ENCODE measurements around the gene GNAO1. TPM values are rescaled to one million over a fixed set of nuclear protein-coding genes. Genes with fewer than 3 reads are reported as not detected.

GNAO1 gene
- polyA plus RNA-seq, 1 donor (not counting 4 experiments of a cell fraction or from before 2014, with no cell fraction given): 0.13 TPM

DNA sequence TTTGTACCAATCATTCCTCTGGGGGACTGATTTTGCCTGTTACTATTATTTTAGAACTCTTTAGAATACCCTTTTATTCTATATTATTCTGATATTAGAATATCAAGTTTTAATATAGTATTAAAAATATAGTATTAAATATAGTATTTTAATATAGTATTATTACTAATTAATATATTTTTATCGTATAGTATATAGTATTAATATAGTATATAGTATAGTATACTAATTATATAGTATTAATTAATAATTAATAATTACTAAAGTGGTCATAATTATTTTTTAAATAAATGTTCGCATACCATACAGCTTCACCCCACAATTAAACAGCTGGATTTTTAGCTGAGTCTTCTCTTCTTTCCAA lies 73.3 kb downstream of the GNAO1 start:
- dilution Hi-C loops (cut with MboI; ENCODE audit: extremely low pct_ligation_motif_present, low sequenced_read_pairs): no loop called here
- Histone ChIP-seq H3K4me3 (ENCODE audit: control insufficient read depth in 2 of 3, extremely low read depth in 1 of 3, insufficient read depth in 2 of 3, low read depth in 1 of 3, low read length in 3 of 3) (no peak overlapping the region), H3K79me2 (ENCODE audit: control insufficient read depth, insufficient read depth, low read length) (no peaks in the 10 kb centered on the region), H3K36me3 (ENCODE audit: control insufficient read depth in 2 of 2, extremely low read depth in 1 of 2, insufficient read depth in 2 of 2, low read length in 2 of 2) (no peaks in the 10 kb centered on the region), H3K9ac (ENCODE audit: control insufficient read depth, extremely low read depth, insufficient read depth, low read length) (no peak overlapping the region), H3K9me1 (ENCODE audit: control insufficient read depth, extremely low read depth, insufficient read depth, low read length) (no peaks in the 10 kb centered on the region), H3K4me1 (ENCODE audit: control insufficient read depth, extremely low read depth, insufficient read depth, low read length) (peaks cover 6% of the 10 kb centered on the region), H3K27me3 (ENCODE audit: control insufficient read depth, extremely low read depth, insufficient read depth, low read length) (no peaks in the 10 kb centered on the region), H2AFZ (ENCODE audit: control insufficient read depth, low read length) (no peak overlapping the region), H3K27ac (ENCODE audit: control insufficient read depth, insufficient read depth, low read length) (no peak overlapping the region), H4K20me1 (ENCODE audit: control insufficient read depth, extremely low read depth, insufficient read depth, low read length) (no peaks in the 10 kb centered on the region), H3K4me2 (ENCODE audit: control insufficient read depth, extremely low read depth, insufficient read depth, low read depth, low read length) (no peak overlapping the region), H3K9me3 (ENCODE audit: control insufficient read depth, low read depth, low read length) (no peaks in the 10 kb centered on the region)
- TF ChIP-seq EZH2 (IDR thresholded peaks at IDR 0.05; ENCODE audit: low read length): no peak
- TF ChIP-seq, protein P1, sequence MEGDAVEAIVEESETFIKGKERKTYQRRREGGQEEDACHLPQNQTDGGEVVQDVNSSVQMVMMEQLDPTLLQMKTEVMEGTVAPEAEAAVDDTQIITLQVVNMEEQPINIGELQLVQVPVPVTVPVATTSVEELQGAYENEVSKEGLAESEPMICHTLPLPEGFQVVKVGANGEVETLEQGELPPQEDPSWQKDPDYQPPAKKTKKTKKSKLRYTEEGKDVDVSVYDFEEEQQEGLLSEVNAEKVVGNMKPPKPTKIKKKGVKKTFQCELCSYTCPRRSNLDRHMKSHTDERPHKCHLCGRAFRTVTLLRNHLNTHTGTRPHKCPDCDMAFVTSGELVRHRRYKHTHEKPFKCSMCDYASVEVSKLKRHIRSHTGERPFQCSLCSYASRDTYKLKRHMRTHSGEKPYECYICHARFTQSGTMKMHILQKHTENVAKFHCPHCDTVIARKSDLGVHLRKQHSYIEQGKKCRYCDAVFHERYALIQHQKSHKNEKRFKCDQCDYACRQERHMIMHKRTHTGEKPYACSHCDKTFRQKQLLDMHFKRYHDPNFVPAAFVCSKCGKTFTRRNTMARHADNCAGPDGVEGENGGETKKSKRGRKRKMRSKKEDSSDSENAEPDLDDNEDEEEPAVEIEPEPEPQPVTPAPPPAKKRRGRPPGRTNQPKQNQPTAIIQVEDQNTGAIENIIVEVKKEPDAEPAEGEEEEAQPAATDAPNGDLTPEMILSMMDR (optimal IDR thresholded peaks at IDR 0.05 in 1 of 3, IDR thresholded peaks at IDR 0.05 in 1 of 3, conservative IDR thresholded peaks at IDR 0.05 in 1 of 3; ENCODE audit: extremely low read depth in 1 of 3, insufficient read depth in 2 of 3, low read length in 3 of 3): no peak
- DNase-seq (ENCODE audit: low read depth, low spot score) (no peak), FAIRE-seq (no peak)

DNA sequence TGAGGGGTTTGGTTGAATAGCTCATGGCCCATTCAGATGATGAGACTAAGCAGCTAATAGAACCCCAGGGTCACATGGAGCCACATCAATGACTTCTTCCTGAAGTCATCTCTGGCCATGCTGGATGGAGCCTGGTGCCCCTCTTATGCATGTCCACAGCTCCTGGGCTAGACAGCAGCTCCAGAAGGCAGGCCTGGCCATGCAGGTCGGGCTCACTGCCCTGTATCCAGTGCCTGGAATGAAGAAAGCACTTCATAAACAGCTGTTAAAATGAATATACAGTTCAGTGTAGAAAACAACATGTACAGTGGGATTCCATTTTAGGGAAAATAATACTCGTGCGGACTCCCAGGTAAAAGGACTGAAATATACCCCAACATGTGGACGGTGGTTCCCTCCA lies 73.9 kb downstream of the GNAO1 start:
- Histone ChIP-seq H3K4me3 (ENCODE audit: control insufficient read depth in 2 of 3, extremely low read depth in 1 of 3, insufficient read depth in 2 of 3, low read depth in 1 of 3, low read length in 3 of 3) (no peak overlapping the region), H3K9ac (ENCODE audit: control insufficient read depth, extremely low read depth, insufficient read depth, low read length) (no peak overlapping the region), H3K9me3 (ENCODE audit: control insufficient read depth, low read depth, low read length) (no peaks in the 10 kb centered on the region), H3K4me2 (ENCODE audit: control insufficient read depth, extremely low read depth, insufficient read depth, low read depth, low read length) (no peak overlapping the region), H3K36me3 (ENCODE audit: control insufficient read depth in 2 of 2, extremely low read depth in 1 of 2, insufficient read depth in 2 of 2, low read length in 2 of 2) (no peaks in the 10 kb centered on the region), H3K27me3 (ENCODE audit: control insufficient read depth, extremely low read depth, insufficient read depth, low read length) (no peaks in the 10 kb centered on the region), H3K4me1 (ENCODE audit: control insufficient read depth, extremely low read depth, insufficient read depth, low read length) (peaks cover 6% of the 10 kb centered on the region), H2AFZ (ENCODE audit: control insufficient read depth, low read length) (no peak overlapping the region), H3K27ac (ENCODE audit: control insufficient read depth, insufficient read depth, low read length) (no peak overlapping the region), H3K79me2 (ENCODE audit: control insufficient read depth, insufficient read depth, low read length) (no peaks in the 10 kb centered on the region), H4K20me1 (ENCODE audit: control insufficient read depth, extremely low read depth, insufficient read depth, low read length) (no peaks in the 10 kb centered on the region), H3K9me1 (ENCODE audit: control insufficient read depth, extremely low read depth, insufficient read depth, low read length) (no peaks in the 10 kb centered on the region)
- dilution Hi-C loops (cut with MboI; ENCODE audit: extremely low pct_ligation_motif_present, low sequenced_read_pairs): no loop called here
- FAIRE-seq (no peak), DNase-seq (ENCODE audit: low read depth, low spot score) (no peak)
- TF ChIP-seq, protein P1 (optimal IDR thresholded peaks at IDR 0.05 in 1 of 3, IDR thresholded peaks at IDR 0.05 in 1 of 3, conservative IDR thresholded peaks at IDR 0.05 in 1 of 3; ENCODE audit: extremely low read depth in 1 of 3, insufficient read depth in 2 of 3, low read length in 3 of 3): no peak
- TF ChIP-seq EZH2 (IDR thresholded peaks at IDR 0.05; ENCODE audit: low read length): no peak

Data from keratinocyte (primary cell).